NCI-H345 treated with DMSO at 0.1 percent for 48 hours (cell line): ENCODE measurements around the gene TRNAU1AP.
A peak's percentile ranks its signal among the peaks of the same experiment; 100 is the strongest.
"Not testable (repeated sequence)": the region's sequence is repeated elsewhere in the genome, so short reads cannot be mapped to it uniquely, and the experiment has no call there.

ENCODE experiments used
- DNase-seq: peaks from one replicate; lab custom pipeline; 2025; ENCODE audit not compliant: unreplicated experiment; lab: John Stamatoyannopoulos, UW

TRNAU1AP gene

DNA sequence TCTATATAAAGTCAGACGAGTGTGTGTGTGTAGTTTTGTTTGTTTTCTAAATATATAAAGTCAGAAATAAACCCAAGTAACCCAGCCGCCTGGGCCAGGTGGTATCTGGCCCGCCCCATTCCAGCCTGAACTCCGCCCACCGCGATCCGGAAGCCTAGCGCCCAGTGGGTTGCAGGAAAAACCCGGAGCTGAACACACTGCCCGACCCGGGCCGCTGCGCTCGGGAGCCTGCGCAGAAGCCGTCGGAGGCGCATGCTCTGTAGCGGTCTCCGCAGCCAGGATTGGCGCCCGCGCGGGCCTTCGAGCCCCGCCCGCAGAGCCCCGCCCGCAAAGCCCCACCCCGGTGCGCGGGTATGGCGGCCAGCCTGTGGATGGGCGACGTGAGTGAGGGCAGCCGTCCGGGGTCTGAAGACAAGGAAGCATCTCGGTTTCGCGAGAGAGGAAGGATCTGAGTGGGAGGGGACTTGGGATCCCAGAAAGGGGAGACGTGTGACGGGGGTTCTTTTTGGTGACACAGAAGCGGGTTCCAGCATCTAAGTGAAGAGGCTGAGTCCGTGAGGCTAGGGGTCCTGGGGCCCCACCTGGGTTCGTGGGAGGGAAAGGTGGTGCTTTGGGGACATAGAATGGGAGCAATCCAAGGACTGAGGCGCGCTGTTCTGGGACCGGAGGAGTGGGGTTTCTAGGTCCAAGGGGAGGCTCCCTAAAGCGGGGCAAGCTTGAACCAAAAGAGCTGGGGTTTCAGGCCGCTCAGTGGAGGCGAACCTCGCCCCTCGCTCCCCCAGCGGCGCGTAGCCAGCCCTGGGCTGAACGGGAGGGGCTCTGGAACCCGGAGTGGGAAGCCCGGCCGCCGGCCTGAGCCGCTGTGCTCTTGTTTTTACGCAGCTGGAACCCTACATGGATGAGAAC is at the start of gene TRNAU1AP:
TSS of gene TRNAU1AP (plus strand) at position 328 of the 906 bp plus-strand sequence. CDS start at position 354, 26 bp downstream.
- peak; percentile 91 for DNase-seq

DNA sequence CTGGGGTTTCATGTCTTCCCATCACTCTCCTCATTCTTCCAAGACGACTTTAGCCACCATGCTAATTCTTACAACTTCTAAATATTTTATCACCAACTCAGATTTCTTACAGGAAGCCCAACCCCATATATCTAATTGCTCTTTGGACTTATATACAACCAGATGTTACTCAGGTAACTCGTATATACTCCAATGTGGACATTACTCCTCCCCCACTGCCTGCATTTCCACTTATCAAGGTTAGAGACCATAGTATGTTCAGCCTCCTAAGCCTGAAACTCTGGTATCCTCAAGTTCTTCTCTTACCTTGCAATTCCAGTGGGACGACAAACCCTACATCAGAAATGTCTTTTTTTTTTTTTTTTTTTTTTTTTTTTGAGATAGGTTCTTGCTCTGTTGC is 49.8 kb upstream of the TRNAU1AP start:
- no peak for DNase-seq

DNA sequence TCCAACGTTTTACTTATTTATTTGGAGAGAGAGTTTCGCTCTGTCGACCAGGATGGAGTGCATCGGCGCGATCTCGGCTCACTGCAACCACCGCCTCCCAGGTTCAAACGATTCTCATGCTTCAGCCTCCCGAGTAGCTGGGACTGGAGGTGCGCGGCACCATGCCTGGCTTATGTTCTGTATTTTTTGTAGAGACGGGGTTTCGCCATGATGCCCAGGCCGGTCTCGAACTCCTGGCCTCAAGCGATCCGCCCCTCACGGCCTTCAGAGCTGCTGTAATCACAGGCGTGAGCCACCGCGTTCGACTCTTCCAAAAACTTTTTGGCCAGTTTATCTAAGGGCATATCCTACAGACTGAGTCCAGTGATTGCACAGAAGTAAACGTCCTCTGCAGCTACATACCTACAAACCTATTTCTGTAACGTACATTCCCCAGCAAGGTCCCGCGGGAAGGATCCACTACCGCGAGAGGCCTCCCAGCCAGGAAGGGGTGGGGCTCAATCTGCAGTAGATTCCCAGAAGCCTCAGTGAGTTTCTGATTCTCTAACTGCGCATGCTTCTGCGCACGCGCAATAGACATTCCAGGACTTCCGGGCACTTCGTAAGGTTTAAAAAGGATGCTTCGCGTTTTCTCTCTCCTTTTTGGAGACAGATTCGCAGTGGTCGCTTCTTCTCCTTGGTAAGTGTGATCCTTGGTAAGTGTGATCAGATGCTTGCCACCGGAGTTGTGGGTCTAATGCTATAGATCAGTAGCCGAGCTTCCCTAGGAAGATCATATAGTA is 47.3 kb upstream of the TRNAU1AP start, which contains the start of gene RCC1:
TSS of gene RCC1 (plus strand) at position 638 of the 782 bp plus-strand sequence. CDS start 23,824 bp downstream, outside the sequence.
- DNase-seq = peak; percentile 97

DNA sequence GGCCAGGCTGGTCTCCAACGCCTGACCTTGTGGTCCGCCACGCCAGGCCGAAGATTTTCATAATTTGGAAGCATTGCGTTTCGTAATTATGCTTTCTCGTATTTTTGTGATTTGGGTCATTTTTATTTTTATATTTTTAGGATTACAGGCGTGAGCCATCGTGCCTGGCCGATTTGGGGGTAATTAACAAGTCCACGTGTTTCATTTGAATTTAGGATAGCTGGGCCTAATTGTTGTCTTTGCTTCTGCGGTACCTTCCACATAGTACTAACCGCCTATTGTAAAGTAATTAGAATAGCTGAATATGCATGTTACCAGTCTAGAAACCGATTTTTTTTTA is 46.0 kb upstream of the TRNAU1AP start:
- no peak for DNase-seq

DNA sequence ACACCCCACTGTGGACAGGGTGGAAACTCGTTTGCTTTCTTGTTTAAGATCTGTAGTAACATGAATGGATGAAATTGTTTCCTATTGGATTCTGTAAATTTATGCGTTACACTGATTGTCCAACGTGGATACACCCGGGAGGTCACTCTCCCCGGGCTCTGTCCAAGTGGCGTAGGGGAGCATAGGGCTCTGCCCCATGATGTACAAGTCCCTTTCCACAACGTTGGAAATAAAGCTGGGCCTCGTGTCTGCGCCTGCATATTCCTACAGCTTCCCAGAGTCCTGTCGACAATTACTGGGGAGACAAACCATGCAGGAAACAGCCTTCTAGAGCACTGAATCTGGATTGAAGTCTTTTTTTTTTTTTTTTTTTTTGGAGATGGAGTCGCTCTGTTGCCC is 45.6 kb upstream of the TRNAU1AP start:
- no peak for DNase-seq

DNA sequence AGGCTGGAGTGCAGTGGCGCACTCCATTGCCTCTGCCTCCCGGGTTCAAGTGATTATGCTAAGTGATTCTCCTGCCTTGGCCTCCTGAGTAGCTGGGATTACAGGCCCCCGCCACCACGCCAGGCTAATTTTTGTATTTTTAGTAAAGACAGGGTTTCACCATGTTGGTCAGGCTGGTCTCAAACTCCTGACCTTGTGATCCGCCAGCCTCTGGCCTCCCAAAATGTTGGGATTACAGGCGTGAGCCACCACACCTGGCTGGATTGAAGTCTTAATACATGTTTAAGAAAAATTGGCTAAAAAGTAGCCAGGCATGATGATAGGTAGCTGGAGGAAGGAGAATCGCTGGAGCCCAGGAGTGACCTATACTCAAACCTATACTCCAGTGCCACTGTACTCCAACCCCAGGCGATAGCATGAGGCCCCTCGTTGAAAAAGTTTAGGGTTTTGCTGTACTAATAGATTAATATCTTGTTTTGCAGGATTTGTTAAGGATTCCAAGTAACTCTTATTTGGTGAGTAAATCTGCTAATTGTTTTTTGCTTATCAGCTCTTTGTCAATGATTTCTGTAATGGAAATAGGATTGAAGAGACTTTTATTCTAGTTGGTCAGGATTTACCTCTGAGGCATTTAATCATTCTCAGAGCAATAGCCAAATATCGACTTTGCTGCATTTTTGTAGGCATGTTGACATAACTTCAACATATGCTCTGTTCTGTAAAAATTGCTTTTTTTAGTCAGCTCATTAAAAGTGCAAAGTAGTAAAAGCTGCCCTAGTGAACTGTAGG is 45.0 kb upstream of the TRNAU1AP start:
- DNase-seq = no peak

DNA sequence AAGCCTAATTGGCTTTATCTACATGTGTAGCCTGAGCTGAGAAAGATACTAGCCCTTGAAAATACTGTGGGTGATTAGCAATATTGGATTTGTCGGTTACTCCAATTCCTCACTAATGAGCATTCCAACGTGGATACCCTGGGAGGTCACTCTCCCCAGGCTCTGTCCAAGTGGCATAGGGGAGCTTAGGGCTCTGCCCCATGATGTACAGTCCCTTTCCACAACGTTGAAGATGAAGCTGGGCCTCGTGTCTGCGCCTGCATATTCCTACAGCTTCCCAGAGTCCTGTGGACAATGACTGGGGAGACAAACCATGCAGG is 44.5 kb upstream of the TRNAU1AP start:
- DNase-seq = no peak

DNA sequence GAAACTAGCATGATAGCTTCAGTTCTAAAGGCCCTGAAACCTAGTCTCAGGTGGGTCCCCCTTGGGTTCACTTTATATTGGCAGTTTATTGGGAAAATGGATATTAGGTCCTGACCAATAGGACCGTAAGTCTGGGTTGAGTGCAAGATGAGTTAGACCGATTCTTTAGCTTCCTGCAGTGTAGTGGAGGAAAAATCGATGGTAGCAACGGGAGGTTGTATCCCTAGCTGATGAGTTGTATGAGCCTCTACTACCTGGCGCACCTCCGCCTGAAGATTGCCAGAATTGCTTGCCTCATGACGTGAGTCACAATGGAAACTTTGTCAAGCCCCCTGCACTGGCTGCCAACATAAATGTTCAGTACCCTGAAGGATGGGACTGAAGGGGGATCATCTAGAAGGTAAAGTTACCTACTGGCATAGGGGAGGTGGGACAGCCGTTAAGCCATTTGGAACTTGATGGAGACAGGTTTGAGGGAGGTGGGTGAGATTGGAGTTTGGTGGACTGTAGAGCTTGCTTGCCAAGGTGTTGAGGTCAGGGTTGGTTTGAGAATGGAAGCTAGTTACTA is 43.1 kb upstream of the TRNAU1AP start:
- DNase-seq = no peak

DNA sequence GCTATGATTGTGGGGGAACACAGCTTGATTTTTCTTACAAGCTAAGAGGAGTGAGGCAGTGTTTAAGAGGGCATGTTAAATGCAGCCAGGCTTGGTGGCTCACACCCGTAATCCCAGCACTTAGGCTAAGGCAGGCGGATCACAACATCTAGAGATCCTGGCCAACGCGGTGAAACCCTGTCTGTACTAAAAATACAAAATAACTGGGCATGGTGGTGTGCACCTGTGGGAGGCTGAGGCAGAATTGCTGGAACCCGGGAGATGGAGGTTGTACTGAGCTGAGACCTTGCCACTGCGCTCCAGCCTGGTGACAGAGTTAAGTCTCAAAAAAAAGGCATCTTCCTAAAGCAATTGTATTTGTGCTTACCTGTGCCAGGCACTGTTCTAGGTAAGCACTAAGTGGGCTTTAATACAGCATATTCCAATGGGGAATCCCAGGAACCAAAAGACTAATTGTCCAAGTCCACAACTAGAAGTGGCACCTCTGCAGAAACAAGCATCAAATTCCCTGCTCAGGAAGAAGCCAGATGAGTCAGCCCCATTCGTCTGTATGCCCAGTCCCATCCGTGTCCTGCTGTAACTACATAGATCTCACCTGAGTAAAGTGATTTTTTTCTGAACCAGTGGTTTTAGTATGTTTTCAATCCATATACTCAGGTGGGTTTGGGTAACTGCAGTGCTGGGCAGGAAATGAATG is 42.5 kb upstream of the TRNAU1AP start:
- DNase-seq = no peak

DNA sequence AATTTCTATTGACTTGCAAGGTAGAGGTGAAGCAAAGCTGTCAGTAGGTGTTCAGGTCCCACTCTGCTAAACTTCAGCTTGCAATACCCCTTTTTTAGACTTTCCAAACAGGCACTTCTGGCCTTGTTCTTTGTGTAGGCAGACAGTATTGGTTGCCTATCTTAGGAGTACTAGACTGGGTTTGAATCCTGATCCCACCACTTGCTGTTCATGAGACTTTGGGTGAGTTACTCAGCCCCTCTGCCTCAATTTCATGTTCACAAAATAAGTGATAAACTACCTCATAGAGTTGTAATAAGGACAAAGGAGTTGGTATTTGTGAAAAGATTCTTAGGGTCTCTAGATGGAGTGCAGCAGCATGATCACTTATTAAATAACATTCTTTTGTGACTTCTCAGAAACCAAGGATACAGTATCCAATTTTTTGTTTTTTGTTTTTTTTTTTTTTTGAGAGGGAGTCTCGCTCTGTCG is 41.9 kb upstream of the TRNAU1AP start:
- no peak for DNase-seq

DNA sequence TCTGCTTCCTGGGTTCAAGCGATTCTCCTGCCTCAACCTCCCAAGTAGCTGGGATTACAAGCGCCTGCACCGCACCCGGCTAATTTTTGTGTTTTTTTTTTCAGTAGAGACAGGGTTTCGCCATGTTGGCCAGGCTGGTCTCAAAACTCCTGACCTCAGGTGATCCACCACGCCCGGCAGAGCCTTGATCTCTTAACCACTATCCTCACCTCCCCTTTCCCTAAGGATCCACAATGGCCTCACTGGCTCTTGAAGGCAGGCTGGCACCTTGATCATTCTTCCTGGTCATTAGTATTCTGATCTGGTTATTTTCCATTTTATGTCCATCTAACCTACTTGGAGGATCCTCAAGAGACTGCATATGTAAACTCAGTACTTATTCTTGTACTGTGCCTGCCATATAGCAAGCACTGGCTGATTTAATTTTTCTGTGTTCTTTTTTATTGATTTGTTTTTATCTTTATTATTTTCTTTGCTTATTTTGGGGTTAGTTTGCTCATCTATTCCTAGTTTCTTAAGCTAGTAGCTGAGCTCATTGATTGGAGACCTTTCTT is 40.8 kb upstream of the TRNAU1AP start:
- DNase-seq = no peak

DNA sequence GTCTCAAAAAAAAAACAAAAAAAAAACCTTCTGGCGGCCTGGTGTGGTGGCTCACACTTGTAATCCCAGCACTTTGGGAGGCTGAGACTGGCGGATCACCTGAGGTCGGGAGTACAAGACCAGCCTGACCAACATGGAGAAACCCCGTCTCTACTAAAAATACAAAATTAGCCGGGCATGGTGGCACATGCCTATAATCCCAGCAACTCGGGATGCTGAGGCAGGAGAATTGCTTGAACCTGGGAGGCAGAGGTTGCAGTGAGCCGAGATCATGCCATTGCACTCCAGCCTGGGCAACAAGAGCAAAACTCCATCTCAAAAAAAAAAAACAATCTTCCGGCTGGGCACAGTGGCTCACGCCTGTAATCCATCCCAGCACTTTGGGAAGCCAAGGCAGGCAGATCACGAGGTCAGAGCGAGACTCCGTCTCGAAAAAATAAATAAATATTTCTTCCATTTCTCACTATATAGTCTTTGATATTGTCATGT is 38.4 kb upstream of the TRNAU1AP start:
- not testable (repeated sequence) for DNase-seq

DNA sequence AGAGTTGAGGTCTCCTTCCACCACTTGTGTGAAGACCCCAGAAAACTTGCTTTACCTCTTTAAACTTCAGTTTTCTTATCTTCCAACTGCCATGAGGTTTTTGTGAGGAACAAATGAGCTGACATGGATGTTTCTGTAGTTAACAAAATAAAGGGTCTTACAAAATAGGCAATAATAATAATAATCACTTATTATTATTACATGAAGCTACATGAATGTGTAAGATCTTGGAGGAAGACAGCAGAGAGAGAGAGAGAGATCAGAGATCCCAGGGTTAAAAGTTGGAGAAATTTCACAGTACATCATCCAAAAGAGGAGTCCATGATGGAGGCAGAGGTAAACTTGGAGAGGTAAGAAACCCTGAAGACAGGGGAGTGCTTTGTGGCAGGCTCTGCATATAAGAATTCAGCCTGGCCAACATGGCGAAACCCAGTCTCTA is 36.3 kb upstream of the TRNAU1AP start:
- DNase-seq = no peak

DNA sequence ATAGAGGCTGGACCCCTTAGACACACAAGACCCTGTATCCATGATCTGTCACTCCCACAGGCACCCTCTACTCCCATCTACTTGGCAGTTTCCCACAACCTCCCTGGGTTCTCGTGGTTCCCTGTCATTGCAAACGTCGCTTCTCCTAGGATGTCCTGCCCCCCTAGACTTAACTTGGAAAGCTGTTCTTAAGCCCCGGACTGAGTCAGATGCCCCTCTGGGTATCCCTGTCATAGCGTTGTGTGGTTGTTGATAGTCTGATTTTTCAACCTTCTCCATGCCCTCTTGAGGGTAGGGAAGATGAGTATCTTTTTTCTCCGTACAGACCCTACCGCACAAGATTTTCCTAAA is 35.3 kb upstream of the TRNAU1AP start:
- DNase-seq = no peak

DNA sequence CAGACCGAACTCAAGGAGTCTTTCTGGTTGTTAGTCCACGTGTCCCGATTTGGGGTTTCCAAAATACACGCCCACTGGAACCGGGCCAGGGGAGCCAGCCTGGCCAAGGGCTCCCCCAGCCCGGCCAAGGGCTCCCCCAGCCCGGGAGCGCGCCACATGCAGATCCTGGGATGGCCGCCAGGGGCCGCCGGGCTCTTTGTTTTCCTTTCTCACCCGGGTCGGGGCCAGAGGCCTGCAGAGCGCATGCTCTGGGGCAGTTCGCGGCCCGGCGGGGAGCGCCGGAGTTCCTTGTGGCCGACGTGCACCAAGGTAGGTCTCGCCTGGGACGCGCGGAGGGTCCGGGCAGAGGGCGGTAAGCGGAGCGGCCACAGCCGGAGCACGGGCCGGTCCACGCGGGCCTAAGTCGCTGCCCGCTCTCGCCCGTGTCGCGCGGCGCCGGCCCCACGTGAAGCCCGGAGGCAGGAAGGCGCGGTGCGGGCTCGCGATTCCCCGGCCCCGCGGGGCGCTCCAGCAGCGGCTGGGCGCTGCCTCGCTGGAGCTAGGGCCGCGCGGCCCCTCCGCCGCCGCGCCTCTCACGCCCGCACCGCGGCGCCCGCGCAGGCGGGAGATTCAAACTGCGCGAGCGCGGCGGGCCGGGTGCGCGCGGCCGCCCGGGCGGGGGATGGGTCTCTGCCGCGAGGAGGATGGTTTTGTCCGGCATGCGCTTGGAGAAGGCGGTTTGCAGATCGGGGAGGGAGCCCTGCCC is 34.7 kb upstream of the TRNAU1AP start:
- DNase-seq = peak; percentile 68

DNA sequence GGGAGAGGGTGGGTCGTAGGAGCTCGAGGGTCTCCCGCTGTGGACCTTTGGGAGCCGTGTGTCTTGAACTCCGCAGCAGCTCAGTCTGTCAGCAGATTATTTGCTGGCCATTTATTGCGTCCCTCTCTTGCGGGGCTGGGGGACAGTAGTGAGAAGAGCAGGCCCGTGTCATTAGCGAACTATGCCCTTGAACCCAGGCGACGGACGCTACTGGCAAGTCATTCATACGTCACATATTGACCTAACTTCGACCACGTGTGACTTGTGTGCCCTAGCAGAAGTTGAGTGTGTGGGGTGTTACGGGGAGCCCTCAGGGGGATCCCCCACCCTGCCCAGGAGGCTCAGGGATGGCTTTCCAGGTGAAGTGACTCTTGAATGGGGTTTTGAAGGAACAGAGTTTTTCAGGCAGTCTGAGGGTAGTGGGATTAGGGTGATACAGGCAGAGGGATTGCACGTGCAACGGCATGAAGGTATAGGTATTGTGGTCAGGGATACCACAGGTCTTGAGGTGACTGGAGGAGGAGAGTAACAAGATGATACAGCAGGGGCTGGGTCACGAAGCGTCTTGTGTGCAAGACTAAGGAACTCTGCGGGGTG is 34.0 kb upstream of the TRNAU1AP start:
- DNase-seq = no peak

DNA sequence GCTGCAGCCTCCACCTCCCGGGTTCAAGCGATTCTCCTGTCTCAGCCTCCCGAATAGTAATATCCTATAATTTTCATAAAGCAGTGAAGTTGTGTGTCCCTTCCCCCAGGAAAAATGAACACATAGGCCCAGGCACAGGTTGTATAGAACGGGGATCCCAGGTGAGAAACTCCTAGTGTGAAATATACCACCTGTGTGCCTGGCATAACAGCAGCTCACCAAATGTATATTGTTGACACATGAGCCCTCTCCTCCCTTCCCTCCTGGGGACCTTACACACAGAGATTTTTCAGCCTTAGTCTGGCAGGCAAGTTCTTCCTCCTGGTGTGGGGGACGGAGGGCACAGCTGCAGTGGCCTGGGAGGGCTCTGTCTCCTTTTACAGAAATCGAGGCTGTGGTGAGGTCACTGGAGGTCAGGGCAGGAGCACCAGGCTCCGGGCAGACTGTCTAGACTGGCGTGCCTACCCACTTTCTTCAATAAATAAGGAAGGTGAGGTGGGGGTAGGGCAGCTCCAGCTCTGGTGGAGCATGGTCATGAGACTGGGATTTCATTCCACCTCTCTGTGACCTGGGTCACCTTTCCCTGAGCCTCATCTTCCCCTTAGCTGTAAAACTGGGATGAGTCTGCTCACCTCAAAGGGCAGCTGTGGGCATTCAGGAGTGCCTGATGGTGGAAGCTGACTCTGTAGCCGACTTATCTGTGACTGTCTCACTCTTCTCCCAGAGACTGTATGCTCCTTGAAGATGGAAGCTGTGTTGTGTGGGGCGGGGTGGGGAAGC is 32.7 kb upstream of the TRNAU1AP start:
- DNase-seq = no peak

DNA sequence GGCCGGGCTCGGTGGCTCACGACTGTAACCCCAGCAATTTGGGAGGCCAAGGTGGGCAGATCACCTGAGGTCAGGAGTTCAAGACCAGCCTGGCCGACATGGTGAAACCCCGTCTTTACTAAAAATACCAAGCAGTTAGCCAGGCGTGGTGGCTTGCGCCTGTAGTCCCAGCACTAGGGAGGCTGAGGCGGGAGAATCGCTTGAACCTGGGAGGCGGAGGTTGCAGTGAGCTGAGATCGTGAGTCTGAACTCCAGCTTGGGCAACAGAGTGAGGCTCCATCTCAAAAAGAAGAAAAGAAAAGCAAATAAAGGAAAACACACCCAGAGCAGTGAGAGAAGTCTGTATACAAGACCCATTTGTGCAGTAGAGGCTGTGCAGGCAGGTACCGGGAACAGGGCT is 32.1 kb upstream of the TRNAU1AP start:
- not testable (repeated sequence) for DNase-seq
